Mesendoderm (in vitro differentiated cells): ENCODE data around the gene DLGAP4.

ENCODE experiments used
- DNase-seq: peaks from one replicate; pipeline ENCODE4 v3.0.0; 2013
- H2AK5ac ChIP-seq: 2 replicates; pipeline ENCODE4 v1.6.1; 2013; ENCODE audit warnings: low read length, inconsistent platforms
- H2BK120ac ChIP-seq: 2 replicates; pipeline ENCODE4 v1.6.1; 2013; ENCODE audit warnings: low read depth, mild to moderate bottlenecking, low read length, moderate library complexity, mixed read lengths
- H2BK15ac ChIP-seq: replicated peaks from 2 replicates; pipeline ENCODE4 v1.6.1; 2013; ENCODE audit warnings: low read depth, mild to moderate bottlenecking, moderate library complexity
- H2BK5ac ChIP-seq: 2 replicates; pipeline ENCODE4 v1.6.1; 2013; ENCODE audit warnings: low read length, inconsistent platforms
- H3K18ac ChIP-seq: 2 replicates; pipeline ENCODE4 v1.6.1; 2013; ENCODE audit warnings: mild to moderate bottlenecking, low read length, mixed read lengths
- H3K23ac ChIP-seq: one replicate; pipeline ENCODE4 v1.6.1; 2013; ENCODE audit warnings: low read length
- H3K27ac ChIP-seq: 2 replicates; pipeline ENCODE4 v1.5.1; 2013; ENCODE audit warnings: low read depth, mild to moderate bottlenecking, inconsistent platforms, low read length, moderate library complexity
- H3K27me3 ChIP-seq: 2 replicates; pipeline ENCODE4 v1.6.1; 2013; ENCODE audit warnings: low read length, control low read depth, mild to moderate bottlenecking, inconsistent platforms; ENCODE audit not compliant: insufficient read depth, poor library complexity
- H3K36me3 ChIP-seq: 2 replicates; pipeline ENCODE4 v1.6.1; 2013; ENCODE audit warnings: low read length, inconsistent platforms; ENCODE audit not compliant: control insufficient read depth, insufficient read depth
- H3K4ac ChIP-seq: one replicate; pipeline ENCODE4 v1.6.1; 2013; ENCODE audit warnings: low read depth, mild to moderate bottlenecking, low read length, moderate library complexity
- H3K4me1 ChIP-seq: 2 replicates; pipeline ENCODE4 v1.6.1; 2013; ENCODE audit warnings: low read depth, low read length, inconsistent platforms; ENCODE audit not compliant: control insufficient read depth
- H3K4me2 ChIP-seq: 2 replicates; pipeline ENCODE4 v1.6.1; 2013; ENCODE audit warnings: low read length
- H3K4me3 ChIP-seq: 2 replicates; pipeline ENCODE4 v1.5.1; 2013; ENCODE audit warnings: mild to moderate bottlenecking, low read length
- H3K56ac ChIP-seq: one replicate; pipeline ENCODE4 v1.6.1; 2013; ENCODE audit warnings: low read length
- H3K79me1 ChIP-seq: 2 replicates; pipeline ENCODE4 v1.6.1; 2013; ENCODE audit warnings: low read length, inconsistent platforms
- H3K79me2 ChIP-seq: 2 replicates; pipeline ENCODE4 v1.6.1; 2013; ENCODE audit warnings: mild to moderate bottlenecking, low read length; ENCODE audit not compliant: control insufficient read depth, insufficient read depth
- H3K9ac ChIP-seq: 2 replicates; pipeline ENCODE4 v1.6.1; 2013; ENCODE audit warnings: low read length, inconsistent platforms
- H4K5ac ChIP-seq: one replicate; pipeline ENCODE4 v1.6.1; 2013; ENCODE audit warnings: low read length
- H4K8ac ChIP-seq: one replicate; pipeline ENCODE4 v1.6.1; 2013; ENCODE audit warnings: low read depth, mild to moderate bottlenecking, control low read depth, low read length, moderate library complexity
- WGBS: extraction: QIAGEN DNeasy Blood & Tissue Kit; methylation state at CpG from one replicate; pipeline ENCODE4 v1.1.7; 2013; ENCODE audit warnings: low lambda C conversion rate, missing lambda C conversion rate; ENCODE audit not compliant: insufficient coverage; ENCODE audit errors: extremely low coverage; 5-methylcytosine and 5-hydroxymethylcytosine counted together

DLGAP4 gene

GRCh38 chr20:36441416-36441815, 135.3 kb downstream of the DLGAP4 start:
- no peak overlapping the region for H3K4ac ChIP-seq
- no peak overlapping the region for H2BK5ac ChIP-seq
- H3K9ac ChIP-seq: no peak overlapping the region
- H3K79me2 ChIP-seq: no peaks in the 10 kb centered on the region
- no peak overlapping the region for H3K4me3 ChIP-seq
- H3K23ac ChIP-seq: no peak overlapping the region
- H3K56ac ChIP-seq: no peak overlapping the region
- DNase-seq: no peak
- H2BK15ac ChIP-seq: no peak overlapping the region
- H3K27ac ChIP-seq: no peak overlapping the region
- H2BK120ac ChIP-seq: no peak overlapping the region
- H3K79me1 ChIP-seq: no peaks in the 10 kb centered on the region
- H4K8ac ChIP-seq: no peak overlapping the region
- no CpG with 5 or more reads among the region's 7 CpGs for WGBS
- H3K18ac ChIP-seq: no peak overlapping the region
- H3K4me1 ChIP-seq: no peaks in the 10 kb centered on the region
- H3K27me3 ChIP-seq: no peaks in the 10 kb centered on the region
- H3K4me2 ChIP-seq: no peak overlapping the region
- no peak overlapping the region for H2AK5ac ChIP-seq
- H3K36me3 ChIP-seq: no peaks in the 10 kb centered on the region
- H4K5ac ChIP-seq: no peak overlapping the region

GRCh38 chr20:36445847-36446246, 139.7 kb downstream of the DLGAP4 start:
- no peak overlapping the region for H2AK5ac ChIP-seq
- H3K36me3 ChIP-seq: no peaks in the 10 kb centered on the region
- no peaks in the 10 kb centered on the region for H3K27me3 ChIP-seq
- no peaks in the 10 kb centered on the region for H3K79me1 ChIP-seq
- no peak overlapping the region for H2BK120ac ChIP-seq
- H3K27ac ChIP-seq: no peak overlapping the region
- H3K4me3 ChIP-seq: no peak overlapping the region
- no peak overlapping the region for H3K18ac ChIP-seq
- H2BK15ac ChIP-seq: no peak overlapping the region
- no peaks in the 10 kb centered on the region for H3K4me1 ChIP-seq
- no peak overlapping the region for H3K4ac ChIP-seq
- DNase-seq: no peak
- no peak overlapping the region for H2BK5ac ChIP-seq
- H4K5ac ChIP-seq: no peak overlapping the region
- H4K8ac ChIP-seq: no peak overlapping the region
- no peak overlapping the region for H3K4me2 ChIP-seq
- H3K79me2 ChIP-seq: no peaks in the 10 kb centered on the region
- H3K9ac ChIP-seq: no peak overlapping the region
- no peak overlapping the region for H3K56ac ChIP-seq
- WGBS: no CpG with 5 or more reads among the region's 1 CpG
- H3K23ac ChIP-seq: no peak overlapping the region

DNA sequence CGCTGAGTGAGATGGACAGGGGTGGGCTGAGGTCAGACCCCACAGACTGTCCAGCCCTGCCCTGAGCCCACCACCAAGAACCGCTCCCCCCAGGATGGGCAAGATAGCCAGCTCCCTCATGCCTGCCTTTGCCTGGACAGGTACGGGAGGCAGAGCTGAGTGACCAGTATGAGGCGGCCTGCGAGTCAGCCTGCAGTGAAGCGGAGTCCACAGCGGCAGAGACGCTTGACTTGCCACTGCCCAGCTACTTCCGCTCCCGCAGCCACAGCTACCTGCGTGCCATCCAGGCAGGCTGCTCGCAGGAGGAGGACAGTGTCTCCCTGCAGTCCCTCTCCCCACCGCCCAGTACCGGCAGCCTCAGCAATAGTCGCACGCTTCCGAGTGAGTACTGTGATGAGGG, 140.4 kb downstream of the DLGAP4 start:
- Histone ChIP-seq H3K4me1 (no peaks in the 10 kb centered on the region), H3K23ac (no peak overlapping the region), H3K27me3 (no peaks in the 10 kb centered on the region), H4K5ac (no peak overlapping the region), H3K18ac (no peak overlapping the region), H3K4me2 (no peak overlapping the region), H2BK15ac (no peak overlapping the region), H3K27ac (no peak overlapping the region), H2AK5ac (no peak overlapping the region), H3K36me3 (no peaks in the 10 kb centered on the region), H2BK120ac (no peak overlapping the region), H3K79me2 (no peaks in the 10 kb centered on the region), H3K56ac (no peak overlapping the region), H3K4ac (no peak overlapping the region), H3K4me3 (no peak overlapping the region), H4K8ac (no peak overlapping the region), H3K79me1 (no peaks in the 10 kb centered on the region), H3K9ac (no peak overlapping the region), H2BK5ac (no peak overlapping the region)
- no peak for DNase-seq
- WGBS: no CpG with 5 or more reads among the region's 17 CpGs

GRCh38 chr20:36447101-36447500, 141.0 kb downstream of the DLGAP4 start:
- Histone ChIP-seq H3K36me3 (no peaks in the 10 kb centered on the region), H3K27me3 (no peaks in the 10 kb centered on the region), H2BK120ac (no peak overlapping the region), H3K4me2 (no peak overlapping the region), H4K5ac (no peak overlapping the region), H3K27ac (no peak overlapping the region), H3K4ac (no peak overlapping the region), H3K79me2 (no peaks in the 10 kb centered on the region), H4K8ac (no peak overlapping the region), H2BK5ac (no peak overlapping the region), H3K4me3 (no peak overlapping the region), H3K79me1 (no peaks in the 10 kb centered on the region), H2BK15ac (no peak overlapping the region), H3K4me1 (no peaks in the 10 kb centered on the region), H3K23ac (no peak overlapping the region), H3K9ac (no peak overlapping the region), H2AK5ac (no peak overlapping the region), H3K18ac (no peak overlapping the region), H3K56ac (no peak overlapping the region)
- DNase-seq: no peak

GRCh38 chr20:36449663-36450062, 143.5 kb downstream of the DLGAP4 start:
- Histone ChIP-seq H3K4me1 (no peaks in the 10 kb centered on the region), H4K8ac (no peak overlapping the region), H3K79me1 (no peaks in the 10 kb centered on the region), H3K23ac (no peak overlapping the region), H2BK15ac (no peak overlapping the region), H3K4me3 (no peak overlapping the region), H3K56ac (no peak overlapping the region), H3K4ac (no peak overlapping the region), H4K5ac (no peak overlapping the region), H3K27ac (no peak overlapping the region), H3K36me3 (no peaks in the 10 kb centered on the region), H2BK5ac (no peak overlapping the region), H3K18ac (no peak overlapping the region), H3K4me2 (no peak overlapping the region), H3K9ac (no peak overlapping the region), H3K79me2 (no peaks in the 10 kb centered on the region), H2BK120ac (no peak overlapping the region), H3K27me3 (no peaks in the 10 kb centered on the region), H2AK5ac (no peak overlapping the region)
- no peak for DNase-seq

- no peak overlapping the region for H3K4ac ChIP-seq
- H3K79me1 ChIP-seq: no peaks in the 10 kb centered on the region
- WGBS: no CpG with 5 or more reads among the region's 4 CpGs
- H3K27ac ChIP-seq: no peak overlapping the region
- no peak overlapping the region for H2BK5ac ChIP-seq
- H3K56ac ChIP-seq: peak overlapping the region; percentile 64
- H2BK15ac ChIP-seq: no peak overlapping the region
- H4K5ac ChIP-seq: no peak overlapping the region
- no peak overlapping the region for H2AK5ac ChIP-seq
- H3K4me1 ChIP-seq: no peaks in the 10 kb centered on the region
- H3K27me3 ChIP-seq: no peaks in the 10 kb centered on the region
- no peak overlapping the region for H2BK120ac ChIP-seq
- DNase-seq: no peak
- no peaks in the 10 kb centered on the region for H3K79me2 ChIP-seq
- H3K18ac ChIP-seq: no peak overlapping the region
- no peaks in the 10 kb centered on the region for H3K36me3 ChIP-seq
- H3K4me2 ChIP-seq: no peak overlapping the region
- no peak overlapping the region for H3K9ac ChIP-seq
- no peak overlapping the region for H3K4me3 ChIP-seq
- H3K23ac ChIP-seq: no peak overlapping the region
- no peak overlapping the region for H4K8ac ChIP-seq
Measured at GRCh38 chr20:36454332-36454697, 148.2 kb downstream of the DLGAP4 start.
